Neural crest cell (in vitro differentiated cells): ENCODE measurements around the gene SPTY2D1. TPM values are rescaled to one million over a fixed set of nuclear protein-coding genes. Genes with fewer than 3 reads are reported as not detected.

Experiments
- DNase-seq: peaks from one replicate; pipeline ENCODE4 v3.0.0; 2021; ENCODE audit warnings: low read depth, mixed read lengths, low spot score
- H3K27ac Mint-ChIP-seq: one replicate; pipeline ENCODE4 v1.8.0; 2021; ENCODE audit warnings: mild to moderate bottlenecking, mixed read lengths; ENCODE audit not compliant: unreplicated experiment
- H3K27me3 Mint-ChIP-seq: 2 replicates; pipeline ENCODE4 v1.8.0; 2021; ENCODE audit warnings: low read depth, mild to moderate bottlenecking, mixed read lengths
- H3K36me3 Mint-ChIP-seq: 2 replicates; pipeline ENCODE4 v1.8.0; 2021; ENCODE audit warnings: low read depth, mild to moderate bottlenecking, mixed read lengths
- H3K4me1 Mint-ChIP-seq: 2 replicates; pipeline ENCODE4 v1.8.0; 2021; ENCODE audit warnings: mixed read lengths
- H3K4me3 Mint-ChIP-seq: one replicate; pipeline ENCODE4 v1.8.0; 2021; ENCODE audit warnings: mild to moderate bottlenecking, mixed read lengths
- H3K9me3 Mint-ChIP-seq: 2 replicates; pipeline ENCODE4 v1.8.0; 2021; ENCODE audit warnings: mixed read lengths
- CTCF ChIP-seq: fragments of 200-600 bp; sonication (generic); conservative IDR thresholded peaks from 2 replicates; pipeline ENCODE4 v1.5.0; 2021; ENCODE audit warnings: antibody characterized with exemption, mild to moderate bottlenecking
- total RNA-seq: library from RNA; stranded (reverse); gene quantifications from 2 replicates; pipeline ENCODE4 v1.2.1, GENCODE V29; 2021

Gene SPTY2D1
- total RNA-seq, 1 donor from 2014 or later, result 15.7 TPM

- no peaks in the 10 kb centered on the region for H3K36me3 Mint-ChIP-seq
- no peak overlapping the region for H3K4me3 Mint-ChIP-seq
- H3K9me3 Mint-ChIP-seq, result no peaks in the 10 kb centered on the region
- TF ChIP-seq CTCF, result no peak
- no peak overlapping the region for H3K27ac Mint-ChIP-seq
- no peaks in the 10 kb centered on the region for H3K4me1 Mint-ChIP-seq
- no peaks in the 10 kb centered on the region for H3K27me3 Mint-ChIP-seq
- DNase-seq, result no peak
Observed at GRCh38 chr11:18566406-18566805, 67.7 kb downstream of the SPTY2D1 start.

- Mint-ChIP-seq H3K9me3 (no peaks in the 10 kb centered on the region), H3K27me3 (no peaks in the 10 kb centered on the region), H3K4me1 (no peaks in the 10 kb centered on the region), H3K4me3 (no peak overlapping the region), H3K27ac (no peak overlapping the region), H3K36me3 (no peaks in the 10 kb centered on the region)
- no peak for DNase-seq
- TF ChIP-seq CTCF, result no peak
Observed at GRCh38 chr11:18564149-18564548, 70.0 kb downstream of the SPTY2D1 start.

GRCh38 chr11:18563090-18563730 lies 70.9 kb downstream of the SPTY2D1 start:
- H3K4me1 Mint-ChIP-seq, result no peaks in the 10 kb centered on the region
- DNase-seq, result no peak
- no peak for TF ChIP-seq CTCF
- H3K27ac Mint-ChIP-seq, result no peak overlapping the region
- no peak overlapping the region for H3K4me3 Mint-ChIP-seq
- no peaks in the 10 kb centered on the region for H3K9me3 Mint-ChIP-seq
- H3K27me3 Mint-ChIP-seq, result no peaks in the 10 kb centered on the region
- no peaks in the 10 kb centered on the region for H3K36me3 Mint-ChIP-seq

Other genes starting within 250 kb of the SPTY2D1 start
- 297 and 353 TPM in 2 replicates for gene LDHA, start 239.8 kb downstream of the SPTY2D1 start, total RNA-seq
- gene LDHC, start 222.0 kb downstream of the SPTY2D1 start, total RNA-seq, result 0.93 and 1.2 TPM in 2 replicates
- gene LDHAL6A, start 178.5 kb downstream of the SPTY2D1 start, total RNA-seq, result not detected in 2 replicates
- gene TSG101, start 107.4 kb downstream of the SPTY2D1 start, total RNA-seq, result 45.8 and 55.2 TPM in 2 replicates
- 10.2 and 11.1 TPM in 2 replicates for gene UEVLD, start 45.6 kb downstream of the SPTY2D1 start, total RNA-seq
- 4.1 and 4.4 TPM in 2 replicates for gene MISFA, start 34.6 kb downstream of the SPTY2D1 start, total RNA-seq
- 1.5 and 1.7 TPM in 2 replicates for gene TMEM86A, start 64.4 kb upstream of the SPTY2D1 start, total RNA-seq
- 0.19 and 0.50 TPM in 2 replicates for gene IGSF22, start 91.8 kb upstream of the SPTY2D1 start, total RNA-seq
- 6.1 and 6.4 TPM in 2 replicates for gene PTPN5, start 157.5 kb upstream of the SPTY2D1 start, total RNA-seq